ENCODE measurements around the gene LRIT2.

GRCh38 chr10:84247496-84247895, 22.2 kb upstream of the LRIT2 start:
- TF ChIP-seq POLR2AphosphoS5 (IDR thresholded peaks at IDR 0.05; ENCODE audit: low read depth, low read length) (no peak), CTCF (IDR thresholded peaks at IDR 0.05) (no peak)
